Measurements from ENCODE around the gene SCAMP4.
A peak's percentile ranks its signal among the peaks of the same experiment; 100 is the strongest.

SCAMP4 gene

GRCh38 chr19:1905110-1905862 lies at the start of gene SCAMP4, which contains the start of gene ADAT3:
Gene SCAMP4 (plus strand): TSS chr19:1905399. CDS start chr19:1915020, 9,621 bp downstream.
Gene ADAT3 (plus strand): TSS chr19:1905399. CDS start chr19:1912048, 6,649 bp downstream.
- peak; percentile 98 for DNase-seq (ENCODE audit: low spot score)

- DNase-seq (ENCODE audit: low spot score), result no peak
Measured at GRCh38 chr19:1855828-1856255, 49.4 kb upstream of the SCAMP4 start.

DNA sequence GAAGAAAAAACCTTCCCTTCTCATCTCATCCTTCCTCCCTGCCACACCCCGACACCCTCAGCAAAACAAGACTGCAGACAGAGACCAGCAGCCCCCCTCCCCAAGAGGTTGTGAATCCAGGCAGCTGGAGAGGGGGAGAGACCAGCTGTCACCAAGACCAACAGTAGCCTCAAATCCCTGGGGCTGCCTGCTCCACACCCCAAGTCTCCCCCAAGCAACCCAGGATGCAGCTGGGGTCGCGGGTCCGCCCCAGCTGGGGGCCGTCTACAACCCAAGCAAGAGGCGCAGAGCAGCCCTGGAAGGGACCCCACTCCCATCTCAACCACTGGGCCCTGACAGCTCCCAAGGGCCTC lies 48.9 kb upstream of the SCAMP4 start:
- DNase-seq (ENCODE audit: low spot score), result no peak

DNA sequence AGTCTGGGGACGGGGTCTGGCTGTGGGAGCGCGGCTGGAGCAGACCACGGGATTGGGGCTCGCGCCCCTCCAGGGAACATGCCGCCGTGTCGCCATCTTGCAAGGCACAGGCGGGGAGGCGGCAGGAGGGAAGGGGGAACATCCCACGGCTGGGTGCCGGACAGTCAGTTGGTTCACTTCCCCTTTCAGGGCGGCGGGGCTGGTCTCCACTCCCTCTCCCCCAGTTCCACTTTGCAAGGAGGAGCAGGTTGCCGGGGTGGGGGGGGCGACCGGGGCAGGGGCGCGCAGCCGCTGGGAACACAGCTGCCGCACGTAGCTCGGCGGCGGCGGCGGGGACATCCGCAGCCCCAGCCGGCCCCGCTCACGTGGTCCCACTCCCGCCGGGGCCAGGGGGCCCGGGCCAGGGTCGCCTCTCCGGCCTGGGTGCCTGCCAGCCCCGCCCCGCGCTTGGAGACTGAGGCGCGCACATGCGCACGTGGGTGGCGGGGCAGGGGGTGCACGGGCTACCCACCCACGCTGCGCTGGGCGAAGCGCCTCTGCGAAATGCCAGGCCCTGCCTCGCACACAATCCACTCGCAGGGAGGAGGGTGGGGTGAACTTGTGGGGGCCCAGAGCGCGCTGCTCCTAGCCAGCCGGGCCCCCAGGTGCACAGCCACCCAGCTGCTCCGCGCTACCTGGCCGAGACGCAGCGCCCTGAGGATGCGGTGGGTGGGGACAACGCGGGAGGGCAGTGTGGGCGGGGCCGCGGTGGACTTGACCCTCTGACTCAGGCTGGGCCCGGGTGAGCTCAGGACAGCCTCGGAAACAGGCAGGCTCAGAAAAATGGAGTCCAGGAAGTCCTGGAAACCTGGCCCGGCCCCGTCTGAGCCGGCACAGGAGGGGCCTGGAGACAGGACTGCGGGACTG lies 48.2 kb upstream of the SCAMP4 start:
- DNase-seq (ENCODE audit: low spot score), result peak; percentile 67

DNA sequence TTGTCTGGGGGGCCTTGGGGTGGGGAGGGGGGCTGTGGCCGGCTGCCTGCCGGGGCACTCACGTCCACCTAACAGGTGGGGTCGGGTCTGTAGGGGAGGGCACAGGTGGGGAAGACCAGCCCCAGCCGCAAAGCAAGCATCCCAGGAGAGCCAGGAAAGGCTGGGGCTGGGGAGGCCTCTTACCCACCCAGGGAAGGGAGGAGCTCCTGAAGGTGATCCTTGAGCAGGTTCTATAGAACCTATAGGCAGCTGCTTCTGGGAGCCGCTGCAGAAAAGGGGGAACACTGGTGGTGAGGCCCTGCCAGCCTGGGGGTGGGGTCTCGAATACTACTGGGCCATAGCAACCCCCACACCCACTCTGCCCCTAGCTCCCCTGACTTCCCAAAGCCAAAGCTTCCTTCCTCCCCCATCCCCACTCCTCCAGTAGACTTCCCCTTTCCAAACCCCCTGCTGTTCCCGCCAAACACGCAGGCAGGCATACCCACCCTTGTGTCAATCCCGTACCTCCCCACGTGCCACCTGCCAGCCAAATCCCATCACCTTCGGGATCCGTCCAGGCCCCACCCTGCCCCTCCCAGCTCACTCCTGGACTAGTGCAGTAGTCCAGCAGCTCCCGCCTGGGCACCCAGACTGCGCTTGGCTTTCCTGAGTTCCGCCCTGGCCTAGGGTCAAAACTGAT lies 47.4 kb upstream of the SCAMP4 start:
- no peak for DNase-seq (ENCODE audit: low spot score)

- DNase-seq (ENCODE audit: low spot score), result no peak
Measured at GRCh38 chr19:1858412-1859081, 46.7 kb upstream of the SCAMP4 start.

DNA sequence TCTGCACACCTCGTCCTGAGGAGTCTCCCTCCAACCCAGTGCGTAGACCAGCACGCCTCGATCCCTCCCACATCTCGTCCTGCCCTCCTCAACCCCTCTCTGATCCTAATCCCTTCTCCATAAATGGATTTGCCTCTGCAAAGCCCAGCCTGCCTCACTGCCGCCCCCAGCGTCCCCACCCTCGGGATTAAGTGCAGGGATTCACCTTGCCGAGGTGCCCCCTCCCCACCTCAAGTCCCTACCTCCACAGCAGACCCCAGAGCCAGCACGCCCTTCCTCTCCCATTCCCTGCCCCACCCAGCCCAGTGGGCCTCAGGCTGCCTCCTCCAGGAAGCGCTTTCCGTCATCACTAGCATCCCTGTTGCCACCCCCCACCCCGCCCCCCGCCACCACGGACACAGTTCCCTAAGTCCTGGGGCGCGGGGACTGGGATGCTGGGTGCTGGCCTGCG lies 45.8 kb upstream of the SCAMP4 start:
- no peak for DNase-seq (ENCODE audit: low spot score)

GRCh38 chr19:1860042-1860775 lies 45.0 kb upstream of the SCAMP4 start:
- DNase-seq (ENCODE audit: low spot score), result peak; percentile 70

DNA sequence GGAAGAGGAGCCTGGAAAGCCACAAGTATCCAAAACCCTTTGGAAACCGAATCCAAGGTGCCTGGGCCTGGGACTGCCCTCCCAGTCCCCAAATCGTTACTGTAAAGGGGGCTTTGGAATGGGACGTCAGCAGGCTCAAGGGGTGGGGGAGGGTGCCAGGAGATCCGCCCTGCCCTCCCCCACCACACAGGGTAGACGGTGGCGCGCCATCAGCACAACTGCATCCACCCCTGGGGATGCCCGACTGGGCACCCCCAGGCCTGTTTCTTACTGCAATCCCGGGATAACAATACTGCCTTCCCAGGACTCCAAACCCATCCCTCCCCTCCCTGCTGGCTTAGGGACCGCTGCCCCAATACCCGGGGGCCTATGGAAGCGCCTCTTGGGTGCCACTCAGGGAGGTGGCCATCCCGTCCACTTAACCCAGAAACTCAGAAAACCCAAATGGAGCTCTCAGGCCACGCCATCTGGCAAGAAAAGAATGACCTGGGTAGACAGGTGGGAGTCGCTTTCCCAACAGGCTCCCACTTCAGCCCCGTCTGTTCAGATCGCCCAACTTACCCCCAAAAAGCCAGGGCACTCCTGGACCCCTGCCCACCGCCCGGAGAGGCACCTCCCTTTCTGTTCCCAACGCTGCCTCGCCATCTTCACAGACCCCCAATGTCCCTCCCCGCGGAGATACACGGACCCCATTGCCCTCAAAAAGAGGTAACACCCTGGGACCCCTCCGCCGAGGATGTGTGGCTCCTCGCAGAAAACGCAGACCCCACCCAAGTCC lies 44.2 kb upstream of the SCAMP4 start:
- DNase-seq (ENCODE audit: low spot score), result no peak

DNA sequence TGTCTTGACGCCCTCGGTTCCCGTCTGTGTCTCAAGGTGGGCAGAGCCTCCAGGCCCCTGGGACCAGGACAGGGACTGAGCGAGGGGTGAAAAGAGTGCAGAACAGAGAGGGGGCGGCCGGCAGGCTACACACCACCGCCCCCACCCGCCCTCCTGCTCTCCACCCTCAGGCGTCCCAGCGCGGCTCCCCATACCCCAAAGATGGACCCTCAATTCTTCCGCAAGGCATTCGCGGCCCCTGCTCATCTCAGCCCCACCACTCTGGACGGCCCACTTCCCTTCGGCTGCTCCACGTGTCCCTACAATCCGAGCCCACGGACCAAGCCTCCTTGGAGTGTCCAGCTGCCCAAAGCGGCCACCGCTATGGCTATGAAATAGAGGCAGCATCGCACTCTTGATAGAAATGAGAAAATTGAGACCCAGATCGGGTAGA lies 43.6 kb upstream of the SCAMP4 start:
- no peak for DNase-seq (ENCODE audit: low spot score)

- no peak for DNase-seq (ENCODE audit: low spot score)
Measured at GRCh38 chr19:1862068-1862423, 43.2 kb upstream of the SCAMP4 start.

DNA sequence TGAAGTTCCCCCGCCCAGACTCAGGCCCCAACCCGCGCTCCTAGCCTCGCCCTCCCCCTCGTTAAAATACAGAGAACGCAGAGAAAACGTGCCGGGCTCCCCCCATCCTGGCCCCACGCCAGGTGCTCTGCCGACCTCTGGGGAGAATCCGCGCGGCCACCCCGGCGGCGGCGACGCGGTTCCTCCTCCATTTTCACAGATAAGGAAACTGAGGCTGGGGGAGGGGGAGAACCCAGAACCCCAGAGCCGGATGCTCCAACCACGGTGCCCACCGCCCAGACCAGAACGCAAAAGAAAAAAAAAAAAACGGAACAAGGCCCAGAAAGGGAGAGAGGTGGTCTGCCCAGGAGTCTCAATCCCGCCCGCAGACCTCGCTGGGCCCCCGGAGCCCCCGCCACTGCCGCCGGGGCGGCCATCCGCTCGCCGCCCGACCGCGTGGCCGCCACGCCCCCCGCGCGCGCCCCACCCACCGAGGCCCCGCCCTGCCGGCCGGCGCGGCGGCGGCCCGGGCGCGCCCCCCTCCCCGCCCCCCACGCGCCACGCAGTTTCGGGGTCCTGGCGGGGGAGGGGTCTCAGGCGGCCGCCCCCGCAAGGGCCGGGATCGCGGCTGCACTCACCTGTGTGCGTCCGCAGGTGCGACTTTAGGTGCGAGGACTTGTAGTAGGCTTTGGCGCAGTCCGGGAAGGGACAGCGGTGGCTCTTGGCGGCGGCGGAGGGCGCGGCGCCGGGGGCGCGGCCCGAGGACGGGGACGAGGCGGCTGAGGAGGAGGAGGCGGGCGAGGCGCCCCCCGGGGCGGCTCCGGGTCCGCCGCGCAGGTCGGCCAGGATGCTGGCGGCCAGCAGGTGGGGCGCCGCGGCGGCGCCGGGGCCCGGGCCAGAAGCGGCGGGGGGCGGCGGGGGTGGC lies 42.5 kb upstream of the SCAMP4 start:
- DNase-seq (ENCODE audit: low spot score), result no peak

DNA sequence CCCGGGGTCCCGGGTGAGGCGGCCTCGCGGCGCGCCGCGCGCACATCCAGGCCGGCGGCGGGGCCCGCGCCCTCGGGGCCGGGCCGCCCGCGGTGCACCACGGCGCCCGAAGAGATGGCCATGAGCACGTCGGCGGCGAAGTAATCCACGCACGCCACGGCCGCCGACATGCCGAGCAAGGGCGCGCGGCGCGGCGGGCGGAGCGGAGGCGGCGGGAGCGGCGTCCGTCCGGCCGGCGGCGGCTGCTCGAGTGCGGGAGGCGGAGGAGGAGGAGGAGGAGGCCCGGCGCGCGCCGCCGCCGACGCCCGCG lies 41.9 kb upstream of the SCAMP4 start, which contains the start of gene KLF16:
KLF16 (minus strand) TSS at position 252 of the 310 bp plus-strand sequence; CDS start at position 170, 82 bp downstream.
- no peak for DNase-seq (ENCODE audit: low spot score)

DNA sequence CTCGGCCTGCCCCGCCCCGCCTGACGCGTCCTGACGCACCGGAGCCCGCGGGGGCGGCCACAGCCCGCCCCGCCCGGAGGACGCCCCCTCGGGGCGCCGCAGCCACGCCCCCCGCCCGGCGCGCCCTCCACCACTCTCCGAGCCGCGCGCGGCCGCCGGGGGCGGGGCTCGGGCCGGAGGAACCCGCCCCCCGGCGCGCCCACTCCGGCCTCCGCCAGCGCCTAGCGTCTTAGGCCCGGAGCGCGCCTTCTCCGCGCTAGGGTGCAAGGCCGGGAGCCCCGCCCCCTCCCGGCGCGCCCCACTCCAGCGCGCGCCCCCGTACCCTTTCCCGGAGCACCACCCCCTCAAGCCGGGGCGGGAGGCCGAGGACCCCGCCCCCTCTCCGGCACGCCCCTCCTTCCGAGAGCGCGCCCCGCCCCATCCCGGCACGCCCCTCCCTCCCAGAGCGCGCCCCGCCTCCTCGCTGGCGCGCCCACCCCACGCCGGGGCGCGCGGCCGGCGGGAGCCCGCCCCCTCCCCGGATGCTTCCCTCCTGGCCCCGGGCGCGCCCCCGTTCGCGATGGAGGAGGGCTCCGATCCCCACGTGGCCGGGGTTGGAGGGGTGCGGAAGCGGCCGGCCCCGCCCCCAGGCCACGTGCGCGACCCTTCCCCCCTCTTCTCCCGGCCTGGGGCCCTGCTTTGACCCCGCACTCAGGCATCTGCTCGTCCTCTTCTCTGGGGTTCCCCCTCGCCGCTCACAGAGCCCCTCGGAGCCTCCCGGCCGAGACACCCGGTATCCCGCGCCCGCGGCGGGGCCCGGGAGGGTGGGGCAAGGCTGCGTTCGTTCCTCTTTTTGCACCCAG lies 41.3 kb upstream of the SCAMP4 start:
- DNase-seq (ENCODE audit: low spot score), result peak; percentile 77

DNA sequence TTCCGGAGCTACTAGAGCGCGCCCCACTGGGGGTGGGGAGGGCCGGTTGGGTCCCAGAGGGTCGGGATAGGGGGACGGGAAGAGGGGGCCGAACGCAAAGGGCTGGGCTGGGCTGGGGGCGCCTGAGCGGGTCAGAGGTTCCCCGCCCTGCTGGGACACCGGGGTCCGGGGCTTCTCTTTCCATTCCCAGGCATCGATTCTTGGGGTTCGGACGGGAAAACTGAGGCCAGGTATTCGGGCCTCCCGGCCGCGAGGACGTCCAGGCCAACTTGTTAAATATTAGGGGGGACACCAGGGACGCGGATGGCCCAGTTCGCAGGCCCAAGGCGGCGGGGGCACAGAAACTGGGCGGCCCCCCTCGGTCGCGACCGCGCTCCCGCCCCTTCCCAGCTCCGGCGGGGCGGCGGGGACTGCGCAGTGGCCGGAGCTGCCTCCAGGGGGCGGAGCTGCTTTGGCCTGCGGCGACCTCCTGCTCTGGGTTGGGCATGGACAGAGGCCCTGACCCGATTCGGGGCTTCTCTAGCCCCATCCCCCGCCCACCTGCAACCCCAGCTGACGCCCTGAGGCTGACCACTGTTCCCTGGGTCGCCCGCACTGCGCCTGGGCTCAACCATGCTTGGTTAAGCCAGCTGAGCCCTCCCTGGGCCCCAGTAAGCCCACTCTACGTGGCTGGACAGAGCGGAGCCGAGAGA lies 40.6 kb upstream of the SCAMP4 start:
- no peak for DNase-seq (ENCODE audit: low spot score)

DNA sequence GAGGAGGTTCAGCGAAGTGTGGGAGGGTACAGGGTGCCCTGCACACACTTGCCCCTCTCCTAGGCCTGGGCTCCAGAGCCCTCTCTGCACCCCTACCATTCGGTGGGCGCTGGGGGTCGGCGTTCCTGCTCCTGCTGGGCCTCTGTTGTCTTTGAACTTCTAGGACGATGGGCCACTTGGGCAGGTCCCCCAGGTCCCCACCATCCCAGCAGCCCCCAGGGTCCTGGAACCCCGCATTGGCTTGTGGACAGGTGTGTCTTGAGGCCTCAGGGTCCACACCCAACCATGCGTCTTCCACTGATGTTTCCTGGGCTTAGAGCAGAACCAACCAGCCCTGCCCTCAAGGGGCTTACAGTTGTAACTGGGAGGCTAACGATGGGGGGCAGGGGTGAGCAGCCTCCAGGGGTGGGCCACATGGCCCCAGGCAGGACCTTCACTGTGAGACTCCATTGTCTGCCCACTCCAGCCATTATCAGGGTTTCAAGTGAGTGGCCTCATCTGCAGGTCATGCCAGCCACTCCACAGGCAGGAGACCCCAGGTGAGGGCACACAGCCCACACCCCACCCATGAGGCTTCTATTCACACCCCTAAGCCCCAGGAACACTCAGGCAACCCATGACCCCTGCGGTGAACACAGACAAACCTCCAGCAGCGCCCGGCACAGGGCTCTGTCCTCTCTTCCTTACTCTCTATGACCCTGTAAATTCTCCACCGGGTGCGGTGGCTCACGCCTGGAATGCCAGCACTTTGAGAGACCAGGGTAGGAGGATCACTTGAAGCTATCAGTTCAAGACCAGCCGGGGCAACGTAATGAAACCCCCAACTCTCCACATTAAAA lies 39.8 kb upstream of the SCAMP4 start:
- no peak for DNase-seq (ENCODE audit: low spot score)

Measured in cerebellar cortex (tissue), 1 donor.